Lung (tissue), 12 donors: ENCODE measurements around the gene IGFL4. TPM values are rescaled to one million over a fixed set of nuclear protein-coding genes. Genes with fewer than 3 reads are reported as not detected.

Experiments used
- ATAC-seq: fragments of 200-7000 bp; cut with Tn5 transposase; one replicate; pipeline ENCODE4 v1.9.1; 2020; ENCODE audit warnings: moderate number of reproducible peaks; ENCODE audit not compliant: insufficient read depth, low FRiP score
- DNase-seq, 3 donors: peaks; one replicate each; pipeline ENCODE4 v3.0.0-alpha.2; 2013 to 2017
- H3K27ac ChIP-seq, 2 donors: one replicate each; pipeline ENCODE4 v1.5.1; 2013; ENCODE audit warnings: mild to moderate bottlenecking in 2 of 2, moderate library complexity in 2 of 2, control low read depth in 1 of 2, inconsistent platforms in 1 of 2, low read depth in 1 of 2, low read length in 1 of 2
- H3K27me3 ChIP-seq, 3 donors: one replicate each; pipeline ENCODE4 v1.5.1; 2013; ENCODE audit warnings: low read length in 2 of 3; ENCODE audit not compliant: control insufficient read depth in 3 of 3, insufficient read depth in 3 of 3
- H3K36me3 ChIP-seq, 4 donors: one replicate each; pipeline ENCODE4 v1.5.1; 2013; ENCODE audit warnings: low read length in 4 of 4, mild to moderate bottlenecking in 1 of 4, moderate library complexity in 1 of 4; ENCODE audit not compliant: control insufficient read depth in 4 of 4, insufficient read depth in 4 of 4
- H3K4me1 ChIP-seq, 5 donors: one replicate each; pipeline ENCODE4 v1.5.1; 2013; ENCODE audit warnings: low read length in 5 of 5, mild to moderate bottlenecking in 2 of 5, moderate library complexity in 1 of 5; ENCODE audit not compliant: control insufficient read depth in 5 of 5, insufficient read depth in 5 of 5
- H3K4me3 ChIP-seq: one replicate; pipeline ENCODE4 v1.5.1; 2013; ENCODE audit warnings: mild to moderate bottlenecking, control low read depth, moderate library complexity
- H3K9ac ChIP-seq, 2 donors: one replicate each; pipeline ENCODE4 v1.5.1; 2013; ENCODE audit warnings: low read length in 2 of 2, control low read depth in 1 of 2; ENCODE audit not compliant: insufficient read depth in 1 of 2
- H3K9me3 ChIP-seq, 4 donors: one replicate each; pipeline ENCODE4 v1.5.1; 2013; ENCODE audit warnings: low read length in 3 of 4, mild to moderate bottlenecking in 1 of 4, moderate library complexity in 1 of 4; ENCODE audit not compliant: control insufficient read depth in 4 of 4, insufficient read depth in 3 of 4
- CTCF ChIP-seq: IDR thresholded peaks from 2 replicates; pipeline ENCODE4 v1.5.1; 2012; ENCODE audit warnings: mild to moderate bottlenecking; ENCODE audit errors: control extremely low read depth, extremely low read depth
- whole genome bisulfite sequencing, 2 donors: extraction: QIAGEN DNeasy Blood & Tissue Kit; methylation state at CpG; one replicate each; pipeline ENCODE4 v1.1.7; 2013; 5-methylcytosine and 5-hydroxymethylcytosine counted together
- polyA plus RNA-seq, 2 donors: library from polyadenylated mRNA; stranded (reverse); fragments of 200-250 nt; gene quantifications; one replicate each; pipeline ENCODE4 v1.2.1, GENCODE V29; 2013
- total RNA-seq, 2 donors: library from RNA; depleted of rRNA in 1 of 2; stranded (reverse); fragments of >200 nt in 1 of 2; gene quantifications; one replicate each; pipeline ENCODE4 v1.2.1, GENCODE V29; 2014 to 2021
- donor health status: control.
- donor health status: control.
- donor health status: Bipolar disorder and iron deficiency.
- donor health status: healthy.
- donor health status: DM: yes; HTN: yes; CAD: no.

IGFL4 gene
- total and polyA plus RNA-seq, 4 donors = not detected

GRCh38 chr19:46025835-46026234 is 15.0 kb downstream of the IGFL4 start:
- Histone ChIP-seq H3K27me3 (peaks cover 4 to 15% (median 7%) of the 10 kb centered on the region in 3 donors), H3K27ac (no peak overlapping the region), H3K4me1 (peaks cover 0 to 6% (median 0%) of the 10 kb centered on the region in 5 donors), H3K4me3 (no peak overlapping the region), H3K9ac (no peak overlapping the region), H3K36me3 (no peaks in the 10 kb centered on the region), H3K9me3 (peaks cover 0 to 2% (median 0%) of the 10 kb centered on the region in 4 donors)
- WGBS, 2 donors = 45 to 60% methylated on average over 3 of the region's 3 CpGs
- ATAC-seq (no peak), DNase-seq (no peak)
- TF ChIP-seq CTCF = no peak

GRCh38 chr19:46023311-46023779 is 17.5 kb downstream of the IGFL4 start:
- H3K9me3 ChIP-seq = peaks cover 0 to 2% (median 0%) of the 10 kb centered on the region in 4 donors
- no peak for TF ChIP-seq CTCF
- no peak overlapping the region for H3K9ac ChIP-seq
- H3K27ac ChIP-seq = no peak overlapping the region
- H3K4me1 ChIP-seq = no peaks in the 10 kb centered on the region
- no peaks in the 10 kb centered on the region for H3K36me3 ChIP-seq
- H3K4me3 ChIP-seq = no peak overlapping the region
- DNase-seq (no peak), ATAC-seq (no peak)
- H3K27me3 ChIP-seq = peaks cover 4 to 15% (median 7%) of the 10 kb centered on the region in 3 donors
- WGBS, 2 donors = 35 to 53% methylated on average over 11 of the region's 11 CpGs

- Histone ChIP-seq H3K9me3 (peaks cover 0 to 2% (median 0%) of the 10 kb centered on the region in 4 donors), H3K4me1 (no peaks in the 10 kb centered on the region), H3K9ac (no peak within 1 kb of the TSS), H3K36me3 (no peaks in the 10 kb centered on the region), H3K27ac (no peak within 1 kb of the TSS), H3K4me3 (no peak within 1 kb of the TSS), H3K27me3 (peaks cover 0 to 15% (median 7%) of the 10 kb centered on the region in 3 donors)
- no peak for ATAC-seq
- no peak for TF ChIP-seq CTCF
- DNase-seq = no peak
- WGBS, 2 donors = 24 to 30% methylated on average over 46 to 47 of the region's 47 CpGs
Observed at GRCh38 chr19:46022431-46023310, 18.1 kb downstream of the IGFL4 start, which contains the start of gene PGLYRP1. Gene PGLYRP1, minus strand, starts transcription at chr19:46023053. Its CDS starts 32 bp downstream, at chr19:46023021.
